Measurements from ENCODE around the gene GPRC5B.

The GPRC5B gene

GRCh38 chr16:19842426-19843157, 42.1 kb downstream of the GPRC5B start:
- no peak for DNase-seq

GRCh38 chr16:19841184-19841583, 43.5 kb downstream of the GPRC5B start:
- DNase-seq = no peak

- DNase-seq = no peak
Measured at GRCh38 chr16:19840524-19841110, 44.0 kb downstream of the GPRC5B start.

GRCh38 chr16:19837984-19838707, 46.5 kb downstream of the GPRC5B start:
- DNase-seq = no peak

- DNase-seq = no peak
Measured at GRCh38 chr16:19837331-19837980, 47.2 kb downstream of the GPRC5B start.

- DNase-seq = no peak
Measured at GRCh38 chr16:19835968-19836421, 48.7 kb downstream of the GPRC5B start.

DNA sequence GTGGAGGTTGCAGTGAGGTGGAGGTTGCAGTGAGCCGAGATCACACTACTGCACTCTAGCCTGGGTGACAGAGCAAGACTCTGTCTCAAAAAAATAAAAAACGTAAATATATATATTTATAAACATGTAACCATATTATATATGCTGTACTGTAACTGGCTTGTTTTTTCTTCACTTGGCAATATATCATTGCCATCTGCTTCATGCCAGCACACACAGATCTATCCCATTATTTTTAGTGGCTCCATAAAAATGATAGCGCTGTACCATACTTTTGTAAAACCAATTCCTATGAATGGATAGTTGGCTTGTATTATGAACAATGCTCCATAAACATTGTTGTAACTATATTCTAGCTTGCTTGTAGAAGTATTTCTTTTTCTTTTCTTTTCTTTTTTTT, 49.5 kb downstream of the GPRC5B start:
- DNase-seq = no peak

GRCh38 chr16:19833581-19833980, 51.1 kb downstream of the GPRC5B start:
- DNase-seq = no peak

GRCh38 chr16:19833176-19833575, 51.5 kb downstream of the GPRC5B start:
- DNase-seq = no peak

DNA sequence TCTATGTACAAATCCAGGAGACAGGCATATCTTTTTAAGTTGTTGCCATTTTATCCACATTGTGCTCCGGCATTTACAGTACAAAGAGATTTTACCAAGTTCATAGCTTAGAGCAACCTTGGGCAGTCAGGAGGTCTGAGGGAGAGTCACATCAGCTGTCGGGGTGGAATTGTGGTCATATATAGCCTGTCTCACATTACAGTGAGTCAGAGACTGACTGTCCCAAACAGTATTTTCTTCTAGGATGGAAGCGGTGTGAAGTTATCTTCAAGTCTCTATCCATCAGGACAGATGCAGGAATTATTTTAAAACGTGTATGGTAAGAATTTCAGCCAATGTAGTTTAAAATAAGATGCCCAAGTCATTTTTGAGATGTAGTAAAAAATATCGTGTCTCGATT, 53.0 kb downstream of the GPRC5B start:
- no peak for DNase-seq

- no peak for DNase-seq
Measured at GRCh38 chr16:19830902-19831560, 53.6 kb downstream of the GPRC5B start.

DNA sequence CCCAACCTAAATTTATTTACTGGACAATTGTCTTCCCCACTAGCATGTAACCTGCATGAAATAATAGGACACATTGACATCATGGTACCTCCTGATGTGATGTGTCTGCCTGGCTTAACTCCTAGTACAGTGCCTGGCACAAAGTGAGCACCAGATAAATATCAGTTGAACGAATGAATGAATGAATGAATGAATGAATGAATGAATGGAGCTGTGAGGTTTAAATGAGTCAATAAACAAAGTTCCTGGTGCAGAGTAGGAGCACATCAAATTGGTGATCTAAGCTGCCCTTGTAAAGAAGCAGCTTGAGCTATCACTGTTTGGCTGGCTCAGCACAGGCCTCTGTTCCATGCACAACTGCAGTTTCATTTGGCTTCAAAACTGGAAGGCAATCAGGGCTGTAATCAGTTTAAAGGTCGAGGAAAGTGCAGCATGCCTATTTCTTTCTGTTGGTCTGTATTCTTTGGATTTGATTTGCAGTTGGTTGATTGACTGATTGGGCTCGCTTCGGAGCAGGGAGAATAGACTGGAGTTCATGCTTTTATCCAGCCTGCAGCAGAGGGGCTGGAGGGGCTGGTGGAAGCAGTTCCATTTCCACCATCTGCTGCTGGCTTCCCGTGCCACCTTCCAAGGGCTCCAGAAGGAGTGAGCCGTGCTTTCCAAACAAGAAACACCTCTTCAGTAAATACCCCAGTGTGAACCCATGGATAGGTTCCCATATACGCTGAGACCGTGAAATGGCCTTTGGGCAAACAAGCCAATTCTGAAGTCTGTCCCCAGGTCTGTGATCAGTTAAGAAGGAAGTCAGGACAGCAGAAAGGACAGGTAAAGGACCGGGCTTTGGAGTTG, 54.6 kb downstream of the GPRC5B start:
- DNase-seq = no peak

GRCh38 chr16:19824216-19824615, 60.4 kb downstream of the GPRC5B start:
- no peak for DNase-seq

DNA sequence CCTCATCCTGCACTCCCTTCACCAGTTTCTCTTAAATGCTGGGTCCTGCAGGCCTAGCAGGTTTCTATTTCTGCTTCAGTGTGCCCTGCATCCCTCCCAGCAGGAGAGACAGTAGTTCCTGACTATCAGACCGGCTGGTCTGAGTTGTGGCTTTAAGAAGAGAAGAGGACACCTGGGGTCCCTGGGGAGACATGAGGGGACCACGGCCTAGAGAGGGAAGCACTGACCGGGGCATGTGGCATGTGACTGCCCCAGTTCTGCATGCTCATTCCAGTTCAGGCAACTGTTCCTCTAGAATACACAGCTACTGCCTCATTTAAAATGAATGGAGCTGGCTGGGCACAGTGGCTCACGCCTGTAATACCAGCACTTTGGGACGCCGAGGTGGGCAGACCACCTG, 61.3 kb downstream of the GPRC5B start:
- DNase-seq = no peak

GRCh38 chr16:19822533-19822932, 62.1 kb downstream of the GPRC5B start:
- no peak for DNase-seq

DNA sequence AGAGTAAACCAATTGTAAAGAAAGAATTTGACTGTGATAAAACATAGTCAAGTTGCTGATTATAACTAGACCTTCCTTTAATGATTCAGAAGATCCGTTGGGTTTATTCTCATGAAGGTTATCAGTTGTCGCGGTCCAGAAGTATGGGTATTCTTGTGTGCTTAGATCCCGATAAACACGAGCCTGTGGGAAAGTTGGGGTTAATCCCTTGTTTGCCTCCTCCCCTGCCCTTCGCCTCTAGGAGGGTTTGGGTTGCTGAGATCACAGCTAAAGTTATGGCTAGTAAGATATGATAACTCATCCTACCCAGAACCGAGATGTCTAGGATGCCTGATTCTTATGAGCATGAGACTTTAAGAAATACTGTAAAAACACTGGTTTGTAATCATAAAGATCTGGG, 66.8 kb downstream of the GPRC5B start:
- no peak for DNase-seq

- DNase-seq = no peak
Measured at GRCh38 chr16:19817122-19817521, 67.5 kb downstream of the GPRC5B start.

DNA sequence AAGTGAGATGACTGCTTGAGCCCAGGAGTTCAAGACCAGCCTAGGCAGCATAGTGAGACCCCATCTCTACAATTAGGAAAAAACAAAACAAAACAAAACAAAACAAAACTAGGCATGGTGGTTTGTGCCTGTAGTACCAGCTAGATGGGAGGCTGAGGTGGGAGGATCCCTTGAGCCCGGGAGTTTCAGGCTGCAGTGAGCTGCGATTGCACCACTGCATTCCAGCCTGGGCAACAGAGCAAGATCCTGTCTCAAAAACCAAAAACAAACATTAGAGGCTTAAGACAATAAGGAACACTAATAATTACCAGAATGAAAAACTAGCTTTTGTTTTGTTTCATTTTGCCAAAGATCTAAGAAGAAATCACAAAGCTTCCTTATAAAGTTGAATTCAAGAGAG, 69.2 kb downstream of the GPRC5B start:
- DNase-seq = no peak

DNA sequence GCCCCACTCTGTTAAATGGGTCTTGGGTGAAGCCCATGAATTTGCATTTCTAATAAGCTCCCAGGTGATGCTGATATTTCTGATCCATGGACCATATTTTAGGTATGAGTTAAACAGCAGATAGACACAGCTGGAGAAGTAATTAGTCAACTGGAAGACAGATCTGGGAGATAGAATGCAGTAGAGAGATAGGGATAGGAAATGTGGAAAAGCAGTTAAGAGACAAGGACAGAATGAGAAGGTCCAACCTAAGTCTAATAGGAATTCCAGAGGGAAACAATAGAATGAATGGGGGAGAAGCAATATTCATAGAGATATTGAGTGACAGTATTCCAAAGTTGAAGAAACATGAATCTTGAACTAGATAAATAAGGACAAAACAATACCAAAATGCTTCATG, 71.7 kb downstream of the GPRC5B start:
- no peak for DNase-seq

DNA sequence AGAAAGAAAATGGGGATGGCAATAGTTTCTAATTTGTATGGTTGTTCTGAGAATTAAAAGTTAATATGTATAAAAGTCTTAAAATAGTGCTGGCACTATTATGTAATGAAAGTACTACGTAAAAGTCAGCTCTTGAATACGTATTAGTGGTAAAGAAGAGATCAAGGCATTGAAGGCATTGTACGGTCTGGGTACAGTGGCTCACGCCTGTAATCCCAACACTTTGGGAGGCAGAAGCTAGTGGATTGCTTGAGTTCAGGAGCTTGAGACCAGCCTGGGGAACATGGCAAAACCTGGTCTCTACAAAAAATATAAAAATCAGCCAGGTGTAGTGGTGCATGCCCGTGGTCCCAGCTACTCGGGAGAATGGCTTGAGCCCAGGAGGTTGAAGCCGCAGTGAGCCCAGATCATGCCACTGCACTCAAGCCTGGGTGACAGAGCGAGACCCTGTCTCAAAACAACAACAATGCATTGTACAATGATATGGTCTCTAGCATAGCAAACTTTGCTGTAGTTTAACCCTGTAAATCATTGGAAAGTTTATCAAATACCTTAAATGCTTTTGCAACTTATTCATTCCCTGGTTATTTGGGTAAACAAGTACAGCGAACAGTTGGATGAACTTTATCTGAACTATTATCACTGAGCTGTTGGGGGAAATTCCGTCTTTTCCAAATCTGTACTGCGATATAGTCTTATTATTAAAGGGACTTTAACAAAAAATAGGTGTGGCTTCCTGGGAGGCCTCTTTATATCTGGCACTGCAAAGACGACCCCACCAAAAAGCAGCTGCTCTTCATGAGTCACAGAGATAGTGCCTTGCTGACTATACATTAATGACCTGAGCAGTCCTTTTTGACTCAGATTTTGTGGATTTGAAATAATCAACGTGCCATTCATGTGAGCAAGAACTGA, 73.6 kb downstream of the GPRC5B start:
- DNase-seq = no peak

GRCh38 chr16:19809693-19810092, 75.0 kb downstream of the GPRC5B start:
- no peak for DNase-seq

Measured in activated T-cell treated with anti-CD3 and anti-CD28 coated beads for 4 hours (primary cell).